HG02588 (cell line): ENCODE measurements around the gene KCNG2.

Source experiments
- ATAC-seq: cut with Tn5 transposase; IDR thresholded peaks from one replicate; pipeline ENCODE4 v1.9.1; 2021; ENCODE audit warnings: mild to moderate bottlenecking, moderate library complexity; ENCODE audit not compliant: unreplicated experiment

KCNG2 gene

DNA sequence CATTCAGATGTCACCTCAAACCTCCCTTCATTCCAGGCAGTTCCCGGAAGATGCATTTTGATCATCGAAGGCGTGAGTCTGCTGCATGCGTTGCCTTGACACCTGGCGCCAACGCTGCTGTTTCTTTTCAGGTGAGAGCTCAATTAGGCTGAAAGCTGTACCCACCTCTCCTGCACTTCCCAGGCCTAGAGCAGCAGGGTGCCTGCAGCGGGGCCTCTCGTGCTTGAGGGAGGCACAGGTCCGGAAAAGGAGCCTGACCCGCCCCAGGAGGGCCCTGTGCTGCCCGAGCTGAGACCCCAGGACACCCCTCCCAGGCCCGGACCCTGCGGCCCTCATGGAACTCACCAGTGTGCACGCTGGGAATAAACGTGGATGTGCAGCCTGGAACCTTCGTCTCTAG, 31.4 kb upstream of the KCNG2 start:
- ATAC-seq: no peak

DNA sequence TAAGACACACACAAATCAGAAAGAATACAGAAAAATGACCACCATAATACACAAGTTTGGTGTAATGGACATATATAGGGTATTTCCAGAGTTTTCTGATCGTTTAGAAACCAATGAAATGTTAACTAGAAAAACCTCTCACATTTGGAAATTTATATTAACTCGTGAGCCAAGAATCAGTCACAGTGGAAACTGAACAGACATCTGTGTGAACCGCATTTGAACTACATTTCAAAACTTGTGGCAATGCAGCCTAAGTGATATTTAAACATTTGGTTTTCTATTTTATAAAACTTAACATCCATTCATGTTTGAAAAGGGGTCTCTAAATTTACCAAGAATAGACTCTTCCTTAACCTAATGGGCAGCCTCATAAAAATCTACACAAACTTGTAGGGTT, 29.0 kb upstream of the KCNG2 start:
- no peak for ATAC-seq

DNA sequence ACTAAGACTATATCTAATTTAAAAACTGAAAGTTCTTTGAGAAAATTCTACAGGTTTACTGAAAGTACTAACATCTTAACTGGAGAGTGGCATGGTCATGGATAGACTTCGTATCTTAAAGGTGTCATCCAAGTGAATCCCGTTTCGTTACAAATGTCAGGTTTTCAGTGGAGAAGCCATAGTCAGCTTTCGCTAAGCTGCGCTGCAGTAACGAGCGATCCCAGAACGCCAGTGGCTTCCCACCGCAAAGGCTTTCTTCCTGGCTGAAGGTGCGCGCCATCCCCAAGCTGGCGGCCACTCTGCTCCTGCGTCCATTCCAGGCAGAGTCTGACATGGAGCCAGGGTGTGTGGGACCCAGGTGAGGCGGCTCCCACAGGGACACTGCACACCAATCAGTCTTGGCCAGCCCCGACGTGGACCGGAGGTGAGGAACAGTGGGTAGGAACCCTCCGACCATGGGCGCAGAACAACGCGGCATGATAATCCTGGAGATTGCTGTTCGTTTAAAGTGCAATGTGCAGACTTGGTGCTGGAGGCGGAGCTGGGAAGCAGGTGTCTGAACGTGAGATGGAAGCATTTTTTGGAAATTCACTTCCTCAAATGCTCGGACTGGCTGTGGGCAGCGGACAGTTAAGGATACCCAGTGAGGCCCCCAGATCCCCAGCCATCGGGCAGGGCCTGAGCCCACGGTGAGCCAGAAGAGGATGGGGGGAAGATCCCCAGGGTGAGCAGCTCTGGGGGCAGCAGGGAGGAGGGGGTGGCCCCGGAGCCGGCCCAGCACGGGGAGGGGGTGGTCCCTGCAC, 27.8 kb upstream of the KCNG2 start:
- no peak for ATAC-seq

DNA sequence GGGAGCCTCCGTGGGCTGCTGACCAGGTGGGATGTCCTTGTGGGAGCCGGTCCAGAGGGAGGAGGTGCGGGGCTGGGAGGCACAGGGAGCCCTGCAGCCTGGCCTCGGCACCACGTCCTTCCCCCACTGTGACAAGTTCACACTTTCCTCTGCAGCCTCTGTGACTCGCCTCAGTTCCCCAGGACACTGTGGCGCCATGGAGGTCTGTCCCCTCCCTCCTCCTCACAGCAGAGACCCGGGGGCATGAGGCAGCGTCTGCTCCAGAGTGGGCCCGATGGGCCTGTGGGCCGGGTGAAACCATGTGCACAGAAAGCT, 27.3 kb upstream of the KCNG2 start:
- ATAC-seq: no peak

GRCh38 chr18:79770826-79771225, 26.9 kb upstream of the KCNG2 start:
- no peak for ATAC-seq

DNA sequence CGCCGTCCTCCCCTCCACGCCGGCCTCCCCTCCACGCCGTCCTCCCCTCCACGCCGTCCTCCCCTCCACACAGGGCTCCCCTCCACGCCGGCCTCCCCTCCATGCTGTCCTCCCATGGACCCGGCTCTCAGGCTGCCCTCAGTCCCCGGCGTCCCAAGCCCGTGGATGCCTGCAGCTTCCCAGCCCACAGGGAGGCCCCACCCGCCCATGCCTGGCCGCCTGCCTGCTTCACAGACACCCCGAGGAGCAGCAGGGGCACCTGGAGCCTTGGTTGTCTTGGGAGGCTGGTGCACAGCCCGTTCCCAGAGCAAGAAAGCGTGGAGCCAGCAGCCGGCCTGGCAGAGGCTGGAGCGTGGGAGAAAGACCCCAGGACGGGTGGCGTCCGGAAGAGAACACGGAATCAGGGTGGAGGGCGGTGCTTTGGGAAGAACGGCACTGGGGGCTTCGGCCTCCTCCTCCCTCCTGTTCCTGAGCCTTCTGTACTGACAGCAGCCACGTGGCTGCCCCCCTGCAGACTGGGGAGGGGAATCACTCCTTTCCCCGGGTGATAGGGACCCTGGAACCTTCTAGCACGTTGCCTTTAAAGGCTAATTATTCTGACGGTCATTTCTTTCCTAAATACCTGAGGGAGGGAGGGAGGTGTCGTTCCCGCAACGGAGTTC, 26.2 kb upstream of the KCNG2 start:
- no peak for ATAC-seq

DNA sequence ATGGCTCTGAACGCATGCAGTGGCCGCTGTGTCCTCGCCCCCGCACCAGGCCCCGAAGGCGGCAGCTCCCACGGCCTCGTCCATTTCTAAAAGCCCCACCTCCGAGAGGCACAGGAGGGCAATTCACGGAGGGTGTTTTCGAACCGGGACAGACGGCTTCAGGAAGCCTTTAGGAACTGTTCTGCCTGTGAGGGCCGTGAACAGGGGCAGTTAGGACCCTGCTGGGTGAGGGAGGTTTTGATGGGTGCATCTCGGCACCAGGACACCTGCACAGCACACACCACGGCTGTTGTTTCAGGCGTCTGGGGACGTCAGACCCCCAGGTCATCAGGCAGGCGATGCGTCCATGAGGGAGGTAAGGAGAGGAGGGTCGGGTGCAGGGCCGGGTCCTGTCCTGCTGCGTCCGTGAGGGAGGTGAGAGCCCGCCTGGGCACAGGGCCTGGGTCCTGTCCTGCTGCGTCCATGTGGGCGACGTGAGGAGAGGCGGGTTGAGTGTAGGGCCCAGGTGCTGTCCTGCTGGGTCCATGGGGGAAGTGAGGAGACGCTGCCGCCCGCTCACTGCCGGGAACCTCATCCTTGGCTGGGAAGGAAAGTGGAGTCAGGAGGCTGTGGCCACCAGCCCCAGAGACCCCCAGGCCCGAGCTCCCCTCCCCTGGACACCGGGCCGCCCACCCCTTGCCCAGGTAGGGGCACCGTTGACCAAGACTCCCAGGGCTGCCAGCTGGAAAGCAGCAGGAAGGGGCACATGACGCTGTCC, 25.5 kb upstream of the KCNG2 start:
- ATAC-seq: no peak

DNA sequence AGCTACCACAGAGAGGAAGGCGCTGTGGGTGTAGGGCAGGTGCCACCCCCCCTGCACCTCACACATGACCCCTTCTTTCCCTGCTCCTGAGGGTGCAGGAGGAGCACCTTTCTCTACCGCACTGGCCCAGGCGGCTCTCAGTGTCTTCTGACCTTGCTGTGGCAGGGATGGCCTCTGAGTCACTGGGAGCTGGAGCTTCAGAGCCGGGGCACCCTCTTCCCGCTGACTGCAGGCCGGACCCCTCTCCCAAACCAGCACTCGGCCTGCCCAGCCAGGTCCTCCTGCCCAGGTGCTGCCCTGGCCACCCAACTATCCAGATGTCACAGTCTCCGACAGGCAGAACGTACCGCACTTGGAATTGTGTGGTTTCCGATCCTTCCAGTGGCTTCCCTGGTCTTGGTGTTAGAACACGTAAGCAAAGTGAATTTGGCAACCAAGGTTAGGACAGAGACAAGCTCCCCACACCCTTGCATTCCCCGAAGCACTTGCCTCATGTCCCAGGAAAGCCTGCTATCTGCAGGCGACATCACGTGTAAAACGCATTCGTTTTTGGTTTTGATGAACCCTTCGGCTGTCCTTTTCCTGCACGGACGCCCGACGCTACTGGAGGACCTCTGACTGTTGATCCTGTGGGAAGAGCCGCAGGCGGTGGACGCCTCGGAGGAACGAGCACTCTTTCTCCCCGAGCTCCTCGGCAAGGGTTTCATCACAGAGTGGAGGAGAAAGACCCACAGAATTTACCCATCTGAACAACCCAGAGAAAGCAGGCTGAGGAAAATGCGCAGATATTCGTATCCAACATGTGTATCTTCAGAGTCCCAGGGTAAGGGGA, 24.7 kb upstream of the KCNG2 start:
- no peak for ATAC-seq

- no peak for ATAC-seq
These were observed 23.6 kb upstream of the KCNG2 start for GRCh38 chr18:79774111-79774510.

DNA sequence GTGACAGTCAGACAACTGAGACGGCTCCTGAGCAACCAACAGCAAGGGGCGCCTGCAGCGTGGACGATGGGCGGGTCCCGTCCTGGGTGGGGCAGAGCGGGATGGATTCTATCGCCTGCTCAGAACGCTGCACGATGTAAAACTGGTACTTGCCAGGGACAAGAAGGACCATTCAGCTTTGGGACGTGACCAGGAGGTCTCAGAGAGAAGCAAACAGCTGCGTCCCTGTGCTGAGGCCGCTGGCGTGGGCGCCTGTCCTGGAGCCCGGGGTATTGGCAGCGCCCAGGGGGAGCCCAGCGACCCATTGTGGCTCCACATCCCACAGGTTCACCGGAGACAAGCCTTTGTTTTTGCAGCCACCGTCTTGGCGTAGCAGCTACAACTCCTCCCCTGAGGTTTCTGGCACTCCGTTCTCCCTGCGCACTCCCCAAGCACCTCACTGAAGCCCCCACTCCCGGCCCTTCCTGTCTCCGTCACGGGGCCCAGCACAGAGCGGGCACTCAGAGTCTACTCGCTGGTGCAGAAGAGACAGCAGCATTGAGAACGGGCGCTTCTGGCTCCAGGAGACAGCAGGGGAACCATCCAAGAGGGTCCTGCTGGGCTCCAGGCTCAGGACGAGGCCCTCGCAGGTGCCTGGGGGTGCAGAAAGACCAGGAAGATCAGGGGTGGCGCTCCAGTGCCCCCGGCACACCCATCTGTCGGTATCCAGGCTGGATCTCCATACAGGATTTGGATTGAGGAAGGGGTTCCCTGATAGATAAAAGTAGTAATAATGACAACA, 22.1 kb upstream of the KCNG2 start:
- ATAC-seq: no peak

- ATAC-seq: no peak
These were observed 21.1 kb upstream of the KCNG2 start for GRCh38 chr18:79776674-79777073.

- no peak for ATAC-seq
These were observed 19.4 kb upstream of the KCNG2 start for GRCh38 chr18:79778291-79778791.

DNA sequence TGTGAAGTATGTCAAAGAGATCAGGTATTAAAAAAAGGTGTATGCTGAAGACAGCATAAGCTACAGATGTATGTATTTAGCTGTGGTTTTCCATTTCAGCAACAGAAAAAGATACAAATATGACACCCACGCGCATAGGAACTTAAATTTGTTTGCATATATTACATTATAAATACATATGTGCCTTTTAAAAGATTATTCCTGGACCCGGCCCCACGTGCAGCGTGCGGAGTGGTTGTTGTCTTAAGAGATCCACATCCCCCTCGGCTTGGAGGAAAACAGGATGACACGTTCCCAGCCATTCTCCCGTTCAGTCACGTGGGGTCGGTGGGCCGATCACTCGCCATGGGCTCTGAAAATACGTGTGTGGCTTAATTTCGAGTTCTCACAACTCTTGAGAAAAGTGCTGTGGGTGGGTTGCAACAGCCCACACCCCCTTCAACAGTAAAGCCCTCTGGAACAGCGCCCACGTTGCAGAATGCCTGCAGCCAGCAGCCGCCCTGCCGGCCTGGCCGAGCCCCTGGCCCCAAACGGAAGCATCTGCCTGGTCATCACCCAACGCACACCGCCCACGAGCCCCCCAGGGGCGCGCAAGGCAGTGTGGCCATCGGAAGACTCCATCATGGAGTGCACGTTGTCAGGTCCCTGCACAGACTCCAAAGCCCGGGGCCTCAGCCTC, 18.6 kb upstream of the KCNG2 start:
- no peak for ATAC-seq

GRCh38 chr18:79779700-79780190, 18.0 kb upstream of the KCNG2 start:
- no peak for ATAC-seq

GRCh38 chr18:79780547-79780946, 17.2 kb upstream of the KCNG2 start:
- ATAC-seq: no peak

- ATAC-seq: no peak
These were observed 16.3 kb upstream of the KCNG2 start for GRCh38 chr18:79781331-79781941.

GRCh38 chr18:79782566-79783308, 15.0 kb upstream of the KCNG2 start:
- no peak for ATAC-seq
